Rectal smooth muscle tissue (tissue), 1 donor: Measurements from ENCODE around the gene DPYSL5.

Source experiments
- H3K27ac ChIP-seq: one replicate; pipeline ENCODE4 v1.7.0; 2013; ENCODE audit warnings: low read depth, low read length, inconsistent platforms
- H3K27me3 ChIP-seq: one replicate; pipeline ENCODE4 v1.7.0; 2013; ENCODE audit warnings: low read length; ENCODE audit not compliant: control insufficient read depth, insufficient read depth
- H3K36me3 ChIP-seq: one replicate; pipeline ENCODE4 v1.7.0; 2013; ENCODE audit warnings: low read length; ENCODE audit not compliant: control insufficient read depth, insufficient read depth
- H3K4me1 ChIP-seq: one replicate; pipeline ENCODE4 v1.7.0; 2013; ENCODE audit warnings: low read length; ENCODE audit not compliant: control insufficient read depth, insufficient read depth
- H3K4me3 ChIP-seq: one replicate; pipeline ENCODE4 v1.7.0; 2013; ENCODE audit warnings: low read length
- H3K9ac ChIP-seq: one replicate; pipeline ENCODE4 v1.7.0; 2013; ENCODE audit warnings: low read length

DPYSL5 gene

GRCh38 chr2:26936855-26937254, 88.9 kb downstream of the DPYSL5 start:
- no peak overlapping the region for H3K9ac ChIP-seq
- no peaks in the 10 kb centered on the region for H3K36me3 ChIP-seq
- no peak overlapping the region for H3K27ac ChIP-seq
- H3K4me1 ChIP-seq: no peaks in the 10 kb centered on the region
- H3K27me3 ChIP-seq: no peaks in the 10 kb centered on the region
- no peak overlapping the region for H3K4me3 ChIP-seq

- H3K36me3 ChIP-seq: no peaks in the 10 kb centered on the region
- no peak overlapping the region for H3K9ac ChIP-seq
- no peak overlapping the region for H3K27ac ChIP-seq
- no peaks in the 10 kb centered on the region for H3K27me3 ChIP-seq
- H3K4me3 ChIP-seq: no peak overlapping the region
- no peaks in the 10 kb centered on the region for H3K4me1 ChIP-seq
These were observed 90.6 kb downstream of the DPYSL5 start for GRCh38 chr2:26938399-26939118.

- Histone ChIP-seq H3K27me3 (no peaks in the 10 kb centered on the region), H3K4me3 (no peak overlapping the region), H3K9ac (no peak overlapping the region), H3K36me3 (no peaks in the 10 kb centered on the region), H3K27ac (no peak overlapping the region), H3K4me1 (no peaks in the 10 kb centered on the region)
These were observed 92.1 kb downstream of the DPYSL5 start for GRCh38 chr2:26940001-26940400.

- H3K27ac ChIP-seq: no peak overlapping the region
- H3K36me3 ChIP-seq: no peaks in the 10 kb centered on the region
- H3K4me3 ChIP-seq: no peak overlapping the region
- peaks cover 2% of the 10 kb centered on the region for H3K27me3 ChIP-seq
- H3K4me1 ChIP-seq: no peaks in the 10 kb centered on the region
- no peak overlapping the region for H3K9ac ChIP-seq
These were observed 93.6 kb downstream of the DPYSL5 start for GRCh38 chr2:26941486-26941885.

- Histone ChIP-seq H3K9ac (no peak overlapping the region), H3K4me3 (no peak overlapping the region), H3K4me1 (no peaks in the 10 kb centered on the region), H3K27me3 (peaks cover 4% of the 10 kb centered on the region), H3K27ac (no peak overlapping the region), H3K36me3 (no peaks in the 10 kb centered on the region)
These were observed 94.8 kb downstream of the DPYSL5 start for GRCh38 chr2:26942543-26943295.

- no peak overlapping the region for H3K4me3 ChIP-seq
- H3K4me1 ChIP-seq: no peaks in the 10 kb centered on the region
- H3K36me3 ChIP-seq: no peaks in the 10 kb centered on the region
- no peak overlapping the region for H3K9ac ChIP-seq
- peaks cover 4% of the 10 kb centered on the region for H3K27me3 ChIP-seq
- no peak overlapping the region for H3K27ac ChIP-seq
These were observed 98.2 kb downstream of the DPYSL5 start for GRCh38 chr2:26945991-26946750.

- Histone ChIP-seq H3K9ac (no peak overlapping the region), H3K27me3 (peaks cover 4% of the 10 kb centered on the region), H3K27ac (no peak overlapping the region), H3K4me1 (no peaks in the 10 kb centered on the region), H3K36me3 (no peaks in the 10 kb centered on the region), H3K4me3 (no peak overlapping the region)
These were observed 99.2 kb downstream of the DPYSL5 start for GRCh38 chr2:26946841-26947784.

- H3K9ac ChIP-seq: no peak overlapping the region
- H3K4me3 ChIP-seq: no peak overlapping the region
- no peaks in the 10 kb centered on the region for H3K4me1 ChIP-seq
- H3K27me3 ChIP-seq: peaks cover 4% of the 10 kb centered on the region
- no peaks in the 10 kb centered on the region for H3K36me3 ChIP-seq
- no peak overlapping the region for H3K27ac ChIP-seq
These were observed 100.9 kb downstream of the DPYSL5 start for GRCh38 chr2:26948800-26949199.

GRCh38 chr2:26950246-26950645, 102.3 kb downstream of the DPYSL5 start:
- Histone ChIP-seq H3K27me3 (peaks cover 4% of the 10 kb centered on the region), H3K27ac (no peak overlapping the region), H3K4me3 (no peak overlapping the region), H3K36me3 (no peaks in the 10 kb centered on the region), H3K4me1 (no peaks in the 10 kb centered on the region), H3K9ac (no peak overlapping the region)

GRCh38 chr2:26951236-26951635, 103.3 kb downstream of the DPYSL5 start:
- Histone ChIP-seq H3K36me3 (no peaks in the 10 kb centered on the region), H3K4me1 (no peaks in the 10 kb centered on the region), H3K4me3 (no peak overlapping the region), H3K9ac (no peak overlapping the region), H3K27ac (no peak overlapping the region), H3K27me3 (peaks cover 4% of the 10 kb centered on the region)

- Histone ChIP-seq H3K27ac (no peak overlapping the region), H3K9ac (no peak overlapping the region), H3K36me3 (no peaks in the 10 kb centered on the region), H3K27me3 (no peaks in the 10 kb centered on the region), H3K4me3 (no peak overlapping the region), H3K4me1 (no peaks in the 10 kb centered on the region)
These were observed 104.4 kb downstream of the DPYSL5 start for GRCh38 chr2:26952374-26952773.

GRCh38 chr2:26954135-26954534, 106.2 kb downstream of the DPYSL5 start:
- no peaks in the 10 kb centered on the region for H3K27me3 ChIP-seq
- H3K4me1 ChIP-seq: no peaks in the 10 kb centered on the region
- no peak overlapping the region for H3K9ac ChIP-seq

More at GRCh38 chr2:26954135-26954534, 106.2 kb downstream of the DPYSL5 start:
- Histone ChIP-seq H3K36me3 (no peaks in the 10 kb centered on the region), H3K27ac (no peak overlapping the region), H3K4me3 (no peak overlapping the region)
